ENCODE results near the gene TP53BP2.
"Not testable (repeated sequence)": the region's sequence is repeated elsewhere in the genome, so short reads cannot be mapped to it uniquely, and the experiment has no call there.

TP53BP2 gene

GRCh38 chr1:223824712-223825111 lies 21.0 kb downstream of the TP53BP2 start:
- no peak for TF ChIP-seq ZNF384 (IDR thresholded peaks at IDR 0.05)
- no peak for TF ChIP-seq SUZ12 (IDR thresholded peaks at IDR 0.05)
- TF ChIP-seq BHLHE40 (IDR thresholded peaks at IDR 0.05; ENCODE audit: borderline replicate concordance): no peak
- no peak for TF ChIP-seq L3MBTL2 (conservative IDR thresholded peaks at IDR 0.05)
- TF ChIP-seq FOXA1 (IDR thresholded peaks at IDR 0.05): no peak
- no peak for TF ChIP-seq CTBP1 (IDR thresholded peaks at IDR 0.05; ENCODE audit: borderline replicate concordance)
- no peak for TF ChIP-seq PKNOX1 (IDR thresholded peaks at IDR 0.05)
- no peak for TF ChIP-seq ARNT (IDR thresholded peaks at IDR 0.05)
- no peak for TF ChIP-seq FOXK2 (IDR thresholded peaks at IDR 0.05)
- no peak for TF ChIP-seq ELF4 (IDR thresholded peaks at IDR 0.05)
- TF ChIP-seq TARDBP (IDR thresholded peaks at IDR 0.05): no peak
- TF ChIP-seq HDGF (IDR thresholded peaks at IDR 0.05; ENCODE audit: borderline replicate concordance): no peak
- no peak for TF ChIP-seq LEF1 (IDR thresholded peaks at IDR 0.05; ENCODE audit: borderline replicate concordance)
- no peak for TF ChIP-seq FOXM1 (IDR thresholded peaks at IDR 0.05; ENCODE audit: borderline replicate concordance)
- ChIA-PET POLR2A (interaction anchor here (1.7 to 2.3 kb wide), 2 partner anchors 12 to 21 kb away, joined by 7 to 10 read pairs; partner anchors contain the start of gene TP53BP2), CTCF (interaction anchor here (0.6 to 1.7 kb wide), 5 partner anchors 9 to 15 kb away, joined by 3 to 6 read pairs (median 3); no protein-coding TSS in a partner anchor)
- DNase-seq (ENCODE audit: extremely low spot score): no peak

GRCh38 chr1:223824287-223824686 lies 21.5 kb downstream of the TP53BP2 start:
- ChIA-PET POLR2A (interaction anchor here (2.3 kb wide), 1 partner anchor 22 kb away, joined by 10 read pairs; the partner anchor contains the start of gene TP53BP2), CTCF (interaction anchor here (1.1 to 1.7 kb wide), 4 partner anchors 9 to 15 kb away, joined by 3 to 6 read pairs (median 4); no protein-coding TSS in a partner anchor)
- DNase-seq (ENCODE audit: extremely low spot score): no peak
- no peak for TF ChIP-seq ARNT (IDR thresholded peaks at IDR 0.05)

- TF ChIP-seq SUZ12 (IDR thresholded peaks at IDR 0.05) (no peak), TARDBP (IDR thresholded peaks at IDR 0.05) (no peak), ARNT (IDR thresholded peaks at IDR 0.05) (no peak), NFRKB (IDR thresholded peaks at IDR 0.05) (no peak), HDGF (IDR thresholded peaks at IDR 0.05; ENCODE audit: borderline replicate concordance) (no peak), ELF4 (IDR thresholded peaks at IDR 0.05) (no peak), FOXA1 (IDR thresholded peaks at IDR 0.05) (no peak), FOXM1 (IDR thresholded peaks at IDR 0.05; ENCODE audit: borderline replicate concordance) (no peak), SP1 (IDR thresholded peaks at IDR 0.05) (no peak), L3MBTL2 (conservative IDR thresholded peaks at IDR 0.05) (no peak), PKNOX1 (IDR thresholded peaks at IDR 0.05) (no peak), ZNF384 (IDR thresholded peaks at IDR 0.05) (no peak), LEF1 (IDR thresholded peaks at IDR 0.05; ENCODE audit: borderline replicate concordance) (no peak)
- CTCF ChIA-PET: interaction anchor here (1.0 kb wide), 2 partner anchors 10 to 18 kb away, joined by 3 to 4 read pairs; no protein-coding TSS in a partner anchor
- DNase-seq (ENCODE audit: extremely low spot score): no peak
Observed at GRCh38 chr1:223820971-223821370, 24.8 kb downstream of the TP53BP2 start.

GRCh38 chr1:223820515-223820858 lies 25.3 kb downstream of the TP53BP2 start:
- TF ChIP-seq FOXK2 (IDR thresholded peaks at IDR 0.05): no peak
- TF ChIP-seq FOXM1 (IDR thresholded peaks at IDR 0.05; ENCODE audit: borderline replicate concordance): no peak
- TF ChIP-seq LEF1 (IDR thresholded peaks at IDR 0.05; ENCODE audit: borderline replicate concordance): no peak
- DNase-seq (ENCODE audit: extremely low spot score): no peak
- ChIA-PET POLR2A (interaction anchor here (0.9 to 3.2 kb wide), 3 partner anchors 21 to 25 kb away, joined by 3 to 20 read pairs (median 5); partner anchors contain the start of gene TP53BP2), CTCF (interaction anchor here (0.5 to 1.6 kb wide), 5 partner anchors 10 to 26 kb away, joined by 3 to 9 read pairs (median 4); partner anchors contain the start of gene TP53BP2)

More at GRCh38 chr1:223820971-223821370, 24.8 kb downstream of the TP53BP2 start:
- POLR2A ChIA-PET: interaction anchor here (3.2 kb wide), 1 partner anchor 25 kb away, joined by 20 read pairs; the partner anchor contains the start of gene TP53BP2

GRCh38 chr1:223819730-223820514 lies 25.8 kb downstream of the TP53BP2 start:
- ChIA-PET POLR2A (interaction anchor here (0.9 to 3.2 kb wide), 3 partner anchors 21 to 26 kb away, joined by 3 to 20 read pairs (median 5); partner anchors contain the start of gene TP53BP2), CTCF (interaction anchor here (0.5 to 1.6 kb wide), 5 partner anchors 9 to 26 kb away, joined by 3 to 9 read pairs (median 4); partner anchors contain the start of gene TP53BP2)
- TF ChIP-seq LEF1 (IDR thresholded peaks at IDR 0.05; ENCODE audit: borderline replicate concordance) (no peak), ARNT (IDR thresholded peaks at IDR 0.05) (no peak), CTBP1 (IDR thresholded peaks at IDR 0.05; ENCODE audit: borderline replicate concordance) (no peak), PKNOX1 (IDR thresholded peaks at IDR 0.05) (peak; percentile 69; the same call in 1 of the 2 replicates)
- no peak for DNase-seq (ENCODE audit: extremely low spot score)

- POLR2A ChIA-PET: interaction anchor here (2.0 kb wide), 1 partner anchor 29 kb away, joined by 8 read pairs; the partner anchor contains the start of gene TP53BP2
- CTCF ChIA-PET; DNase-seq (ENCODE audit: extremely low spot score): not testable (repeated sequence)
Observed at GRCh38 chr1:223817265-223817664, 28.5 kb downstream of the TP53BP2 start.

Data from HEK293T (cell line).